ENCODE results near the gene IL21R. TPM values are rescaled to one million over a fixed set of nuclear protein-coding genes. Genes with fewer than 3 reads are reported as not detected.

The IL21R gene
- total RNA-seq, 1 donor = 10.1 TPM

DNA sequence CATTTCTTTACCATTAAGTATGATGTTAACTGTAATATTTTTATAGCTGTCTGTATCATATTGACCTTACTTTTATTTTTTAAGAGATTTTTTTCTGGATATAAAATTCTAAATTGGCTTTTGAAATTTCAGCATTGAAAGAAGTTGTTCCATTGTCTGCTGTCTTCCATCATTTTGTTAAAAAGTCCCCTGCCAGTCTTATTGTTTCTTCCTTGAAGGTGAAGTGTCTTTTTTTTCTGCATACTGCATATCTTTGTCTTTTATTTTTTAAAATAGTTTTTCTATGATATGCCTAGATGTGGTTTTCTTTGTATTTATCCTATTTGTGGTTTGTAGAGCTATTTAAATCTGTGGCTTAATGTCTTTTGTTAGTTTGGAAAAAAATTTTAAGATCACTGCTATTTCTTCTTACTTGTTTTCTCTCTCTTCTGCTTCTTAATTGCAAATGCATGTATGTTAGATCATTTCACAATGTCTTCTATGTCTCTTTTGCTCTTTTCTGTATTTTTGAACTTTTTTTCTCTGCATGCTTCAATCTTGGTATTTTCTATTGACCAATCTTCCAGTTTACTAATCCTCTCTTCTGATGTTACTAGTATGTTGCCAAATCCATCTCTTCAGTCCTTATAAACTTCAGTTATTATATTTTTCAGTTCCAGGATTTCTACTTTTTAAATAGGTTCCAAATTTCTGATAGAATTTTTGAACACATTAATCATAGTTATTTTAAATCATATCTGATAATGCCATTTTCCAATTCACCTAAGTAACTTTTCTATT, 20.2 kb downstream of the IL21R start:
- Histone ChIP-seq H3K36me3 (ENCODE audit: insufficient read depth, low read length) (no peaks in the 10 kb centered on the region), H2AFZ (ENCODE audit: low read length) (no peak overlapping the region), H3K4me3 (ENCODE audit: insufficient read depth, low read length) (no peak overlapping the region), H3K27ac (ENCODE audit: low read depth, low read length) (no peak overlapping the region), H3K27me3 (ENCODE audit: insufficient read depth, low read length) (no peaks in the 10 kb centered on the region), H4K20me1 (ENCODE audit: insufficient read depth, low read length) (no peaks in the 10 kb centered on the region), H3K79me2 (ENCODE audit: insufficient read depth, low read length) (no peaks in the 10 kb centered on the region), H3K4me1 (ENCODE audit: insufficient read depth, low read length) (peaks cover 7% of the 10 kb centered on the region), H3K4me2 (ENCODE audit: insufficient read depth, low read length) (no peak overlapping the region), H3K9me3 (ENCODE audit: low read depth, low read length) (peaks cover 2% of the 10 kb centered on the region)
- no peak for DNase-seq (ENCODE audit: insufficient read length, low spot score, missing footprints)
- TF ChIP-seq, protein P1, sequence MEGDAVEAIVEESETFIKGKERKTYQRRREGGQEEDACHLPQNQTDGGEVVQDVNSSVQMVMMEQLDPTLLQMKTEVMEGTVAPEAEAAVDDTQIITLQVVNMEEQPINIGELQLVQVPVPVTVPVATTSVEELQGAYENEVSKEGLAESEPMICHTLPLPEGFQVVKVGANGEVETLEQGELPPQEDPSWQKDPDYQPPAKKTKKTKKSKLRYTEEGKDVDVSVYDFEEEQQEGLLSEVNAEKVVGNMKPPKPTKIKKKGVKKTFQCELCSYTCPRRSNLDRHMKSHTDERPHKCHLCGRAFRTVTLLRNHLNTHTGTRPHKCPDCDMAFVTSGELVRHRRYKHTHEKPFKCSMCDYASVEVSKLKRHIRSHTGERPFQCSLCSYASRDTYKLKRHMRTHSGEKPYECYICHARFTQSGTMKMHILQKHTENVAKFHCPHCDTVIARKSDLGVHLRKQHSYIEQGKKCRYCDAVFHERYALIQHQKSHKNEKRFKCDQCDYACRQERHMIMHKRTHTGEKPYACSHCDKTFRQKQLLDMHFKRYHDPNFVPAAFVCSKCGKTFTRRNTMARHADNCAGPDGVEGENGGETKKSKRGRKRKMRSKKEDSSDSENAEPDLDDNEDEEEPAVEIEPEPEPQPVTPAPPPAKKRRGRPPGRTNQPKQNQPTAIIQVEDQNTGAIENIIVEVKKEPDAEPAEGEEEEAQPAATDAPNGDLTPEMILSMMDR (IDR thresholded peaks at IDR 0.05; ENCODE audit: extremely low read depth, low read depth, low read length) = no peak

DNA sequence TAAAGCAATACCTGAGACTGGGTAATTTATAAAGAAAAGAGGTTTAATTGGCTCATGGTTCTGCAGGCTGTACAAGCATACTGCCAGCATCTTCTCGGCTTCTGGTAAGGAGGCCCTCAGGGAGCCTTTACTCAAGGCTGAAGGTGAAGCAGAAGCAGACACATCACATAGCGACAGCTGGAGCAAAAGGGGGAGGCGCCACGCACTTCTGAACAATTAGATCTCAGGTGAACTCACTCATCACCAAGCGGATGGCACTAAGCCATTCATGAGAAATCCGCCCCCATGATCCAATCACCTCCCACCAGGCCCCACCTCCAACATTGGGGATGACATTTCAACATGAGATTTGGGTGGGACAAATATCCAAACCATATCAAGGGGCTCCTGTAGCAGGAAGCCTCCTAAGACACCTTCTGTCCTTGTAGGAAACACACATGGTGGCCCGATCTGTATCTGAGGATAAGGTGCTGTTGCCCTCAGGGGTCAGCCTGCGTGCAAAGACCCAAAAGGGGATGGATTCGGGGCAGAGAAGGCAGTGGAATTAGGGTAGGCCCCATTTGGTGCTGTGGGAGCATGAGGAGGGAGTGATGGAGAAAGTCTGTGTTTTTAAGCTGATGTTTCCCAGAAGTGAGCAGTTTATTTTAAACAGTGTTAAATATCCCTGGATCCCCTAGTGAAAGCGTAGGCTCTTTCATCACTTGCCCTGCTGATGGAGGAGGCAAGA, 23.0 kb downstream of the IL21R start:
- no peaks in the 10 kb centered on the region for H3K27me3 ChIP-seq (ENCODE audit: insufficient read depth, low read length)
- no peak overlapping the region for H2AFZ ChIP-seq (ENCODE audit: low read length)
- no peak overlapping the region for H3K27ac ChIP-seq (ENCODE audit: low read depth, low read length)
- TF ChIP-seq, protein P1 (IDR thresholded peaks at IDR 0.05; ENCODE audit: extremely low read depth, low read depth, low read length) = no peak
- peaks cover 2% of the 10 kb centered on the region for H3K9me3 ChIP-seq (ENCODE audit: low read depth, low read length)
- H4K20me1 ChIP-seq (ENCODE audit: insufficient read depth, low read length) = no peaks in the 10 kb centered on the region
- H3K79me2 ChIP-seq (ENCODE audit: insufficient read depth, low read length) = no peaks in the 10 kb centered on the region
- no peak overlapping the region for H3K4me3 ChIP-seq (ENCODE audit: insufficient read depth, low read length)
- no peak overlapping the region for H3K4me2 ChIP-seq (ENCODE audit: insufficient read depth, low read length)
- H3K36me3 ChIP-seq (ENCODE audit: insufficient read depth, low read length) = no peaks in the 10 kb centered on the region
- H3K4me1 ChIP-seq (ENCODE audit: insufficient read depth, low read length) = peaks cover 7% of the 10 kb centered on the region
- DNase-seq (ENCODE audit: insufficient read length, low spot score, missing footprints) = no peak

DNA sequence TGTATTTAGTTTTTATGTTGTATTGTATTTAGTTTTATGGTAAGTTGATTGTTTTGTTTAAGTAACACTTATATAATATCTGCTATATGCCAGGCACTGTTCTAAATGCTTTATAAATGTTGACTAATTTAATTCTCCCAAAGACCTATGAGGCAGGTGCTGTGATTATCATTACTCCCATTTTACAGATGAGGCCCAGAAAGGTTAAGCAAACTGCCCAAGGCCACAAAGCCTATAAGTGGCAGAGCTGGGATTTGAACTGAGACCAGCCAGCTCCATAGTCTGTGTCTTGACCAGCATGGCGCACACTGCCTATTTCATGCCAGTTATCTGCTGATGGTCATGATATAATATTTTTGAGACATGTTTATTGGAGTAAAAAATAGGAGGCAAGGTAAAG, 24.0 kb downstream of the IL21R start:
- TF ChIP-seq, protein P1 (IDR thresholded peaks at IDR 0.05; ENCODE audit: extremely low read depth, low read depth, low read length) = no peak
- no peak overlapping the region for H3K4me2 ChIP-seq (ENCODE audit: insufficient read depth, low read length)
- H3K9me3 ChIP-seq (ENCODE audit: low read depth, low read length) = peaks cover 2% of the 10 kb centered on the region
- H3K27me3 ChIP-seq (ENCODE audit: insufficient read depth, low read length) = no peaks in the 10 kb centered on the region
- DNase-seq (ENCODE audit: insufficient read length, low spot score, missing footprints) = no peak
- no peak overlapping the region for H3K4me3 ChIP-seq (ENCODE audit: insufficient read depth, low read length)
- H3K36me3 ChIP-seq (ENCODE audit: insufficient read depth, low read length) = no peaks in the 10 kb centered on the region
- H3K27ac ChIP-seq (ENCODE audit: low read depth, low read length) = no peak overlapping the region
- H2AFZ ChIP-seq (ENCODE audit: low read length) = no peak overlapping the region
- no peaks in the 10 kb centered on the region for H3K79me2 ChIP-seq (ENCODE audit: insufficient read depth, low read length)
- H4K20me1 ChIP-seq (ENCODE audit: insufficient read depth, low read length) = no peaks in the 10 kb centered on the region
- peaks cover 7% of the 10 kb centered on the region for H3K4me1 ChIP-seq (ENCODE audit: insufficient read depth, low read length)
